Mucosa of rectum (tissue), 2 donors: ENCODE results near the gene APBA2.

Source experiments
- H3K27ac ChIP-seq, 2 donors: one replicate each; pipeline ENCODE4 v1.7.0; 2013; ENCODE audit warnings: inconsistent platforms in 2 of 2, low read depth in 2 of 2, low read length in 2 of 2
- H3K27me3 ChIP-seq, 2 donors: one replicate each; pipeline ENCODE4 v1.7.0; 2013; ENCODE audit warnings: low read length in 2 of 2; ENCODE audit not compliant: control insufficient read depth in 2 of 2, insufficient read depth in 2 of 2
- H3K36me3 ChIP-seq, 2 donors: one replicate each; pipeline ENCODE4 v1.7.0; 2013; ENCODE audit warnings: low read length in 2 of 2; ENCODE audit not compliant: control insufficient read depth in 2 of 2, insufficient read depth in 2 of 2
- H3K4me1 ChIP-seq, 2 donors: one replicate each; pipeline ENCODE4 v1.7.0; 2013; ENCODE audit warnings: low read length in 2 of 2, mild to moderate bottlenecking in 1 of 2; ENCODE audit not compliant: control insufficient read depth in 2 of 2, insufficient read depth in 2 of 2
- H3K4me3 ChIP-seq, 2 donors: one replicate each; pipeline ENCODE4 v1.7.0; 2013; ENCODE audit warnings: low read length in 2 of 2
- H3K9ac ChIP-seq, 2 donors: one replicate each; pipeline ENCODE4 v1.7.0; 2013; ENCODE audit warnings: low read length in 2 of 2, low read depth in 1 of 2, mild to moderate bottlenecking in 1 of 2
- H3K9me3 ChIP-seq, 2 donors: one replicate each; pipeline ENCODE4 v1.7.0; 2013; ENCODE audit warnings: low read length in 2 of 2; ENCODE audit not compliant: control insufficient read depth in 2 of 2
- donor health status: healthy.
- donor health status: Normal muscosa, but diverticular disease.

Gene APBA2

GRCh38 chr15:29065571-29065970, 179.8 kb downstream of the APBA2 start:
- Histone ChIP-seq H3K36me3 (no peaks in the 10 kb centered on the region), H3K9me3 (no peaks in the 10 kb centered on the region), H3K27ac (no peak overlapping the region), H3K9ac (no peak overlapping the region), H3K27me3 (no peaks in the 10 kb centered on the region), H3K4me3 (no peak overlapping the region), H3K4me1 (no peaks in the 10 kb centered on the region)

GRCh38 chr15:29066310-29066709, 180.5 kb downstream of the APBA2 start:
- H3K4me3 ChIP-seq = no peak overlapping the region
- H3K9me3 ChIP-seq = no peaks in the 10 kb centered on the region
- no peaks in the 10 kb centered on the region for H3K27me3 ChIP-seq
- H3K27ac ChIP-seq = no peak overlapping the region
- H3K36me3 ChIP-seq = no peaks in the 10 kb centered on the region
- no peaks in the 10 kb centered on the region for H3K4me1 ChIP-seq
- no peak overlapping the region for H3K9ac ChIP-seq

GRCh38 chr15:29066838-29067237, 181.1 kb downstream of the APBA2 start:
- no peaks in the 10 kb centered on the region for H3K36me3 ChIP-seq
- no peaks in the 10 kb centered on the region for H3K27me3 ChIP-seq
- no peak overlapping the region for H3K9ac ChIP-seq
- H3K4me1 ChIP-seq = no peaks in the 10 kb centered on the region
- no peak overlapping the region for H3K27ac ChIP-seq
- no peak overlapping the region for H3K4me3 ChIP-seq
- H3K9me3 ChIP-seq = no peaks in the 10 kb centered on the region

GRCh38 chr15:29067949-29068348, 182.2 kb downstream of the APBA2 start:
- Histone ChIP-seq H3K9me3 (no peaks in the 10 kb centered on the region), H3K27me3 (no peaks in the 10 kb centered on the region), H3K36me3 (no peaks in the 10 kb centered on the region), H3K9ac (no peak overlapping the region), H3K27ac (no peak overlapping the region), H3K4me3 (no peak overlapping the region), H3K4me1 (no peaks in the 10 kb centered on the region)

- Histone ChIP-seq H3K9me3 (no peaks in the 10 kb centered on the region), H3K4me1 (no peaks in the 10 kb centered on the region), H3K9ac (no peak overlapping the region), H3K36me3 (no peaks in the 10 kb centered on the region), H3K4me3 (no peak overlapping the region), H3K27me3 (no peaks in the 10 kb centered on the region), H3K27ac (no peak overlapping the region)
Observed at GRCh38 chr15:29070471-29071231, 184.9 kb downstream of the APBA2 start.

GRCh38 chr15:29071232-29071881, 185.6 kb downstream of the APBA2 start:
- no peaks in the 10 kb centered on the region for H3K4me1 ChIP-seq
- H3K27ac ChIP-seq = no peak overlapping the region
- no peak overlapping the region for H3K9ac ChIP-seq

GRCh38 chr15:29071882-29072273, 186.1 kb downstream of the APBA2 start:
- Histone ChIP-seq H3K27me3 (no peaks in the 10 kb centered on the region), H3K36me3 (no peaks in the 10 kb centered on the region), H3K4me1 (no peaks in the 10 kb centered on the region), H3K27ac (no peak overlapping the region), H3K9ac (no peak overlapping the region), H3K9me3 (no peaks in the 10 kb centered on the region), H3K4me3 (no peak overlapping the region)

More at GRCh38 chr15:29071232-29071881, 185.6 kb downstream of the APBA2 start:
- H3K27me3 ChIP-seq = no peaks in the 10 kb centered on the region
- H3K9me3 ChIP-seq = no peaks in the 10 kb centered on the region
- H3K4me3 ChIP-seq = no peak overlapping the region
- no peaks in the 10 kb centered on the region for H3K36me3 ChIP-seq

GRCh38 chr15:29072444-29072843, 186.7 kb downstream of the APBA2 start:
- no peak overlapping the region for H3K27ac ChIP-seq
- no peaks in the 10 kb centered on the region for H3K36me3 ChIP-seq
- H3K9me3 ChIP-seq = no peaks in the 10 kb centered on the region
- H3K4me3 ChIP-seq = no peak overlapping the region
- H3K4me1 ChIP-seq = no peaks in the 10 kb centered on the region
- no peak overlapping the region for H3K9ac ChIP-seq
- H3K27me3 ChIP-seq = no peaks in the 10 kb centered on the region

GRCh38 chr15:29074045-29074444, 188.3 kb downstream of the APBA2 start:
- H3K9me3 ChIP-seq = no peaks in the 10 kb centered on the region
- no peaks in the 10 kb centered on the region for H3K27me3 ChIP-seq
- H3K9ac ChIP-seq = no peak overlapping the region
- no peaks in the 10 kb centered on the region for H3K36me3 ChIP-seq
- H3K27ac ChIP-seq = no peak overlapping the region
- no peaks in the 10 kb centered on the region for H3K4me1 ChIP-seq
- H3K4me3 ChIP-seq = no peak overlapping the region

GRCh38 chr15:29078541-29078940, 192.8 kb downstream of the APBA2 start:
- Histone ChIP-seq H3K4me1 (no peaks in the 10 kb centered on the region), H3K9me3 (no peaks in the 10 kb centered on the region), H3K36me3 (no peaks in the 10 kb centered on the region), H3K27me3 (no peaks in the 10 kb centered on the region), H3K27ac (no peak overlapping the region), H3K4me3 (no peak overlapping the region), H3K9ac (no peak overlapping the region)
